Omental fat pad (tissue), 4 donors: ENCODE results near the gene PLCD1. TPM values are rescaled to one million over a fixed set of nuclear protein-coding genes. Genes with fewer than 3 reads are reported as not detected.
"Not testable (repeated sequence)": the region's sequence is repeated elsewhere in the genome, so short reads cannot be mapped to it uniquely, and the experiment has no call there.

Source experiments
- ATAC-seq: fragments of 150-250 bp; one replicate; pipeline ENCODE4 v1.9.1; 2016; ENCODE audit warnings: mild to moderate bottlenecking, moderate library complexity; ENCODE audit not compliant: low FRiP score
- DNase-seq: peaks from one replicate; pipeline ENCODE4 v3.0.0-alpha.2; 2019; ENCODE audit warnings: low spot score
- total RNA-seq, 4 donors: library from RNA; depleted of rRNA; stranded (reverse); fragments of >200 nt; gene quantifications; one replicate each; pipeline ENCODE4 v1.1.0, GENCODE V29; 2016
- TF ChIP-seq, protein P1 (sequence below), 3 donors: fragments of 450-650 bp; IDR thresholded peaks; one replicate each; pipeline ENCODE4 v1.5.1; 2016 to 2017; ENCODE audit warnings: antibody characterized with exemption in 3 of 3, mild to moderate bottlenecking in 3 of 3, moderate library complexity in 2 of 3

The PLCD1 gene
- total RNA-seq, 4 donors from 2014 or later = 12.5 to 24.4 (median 19.0) TPM

DNA sequence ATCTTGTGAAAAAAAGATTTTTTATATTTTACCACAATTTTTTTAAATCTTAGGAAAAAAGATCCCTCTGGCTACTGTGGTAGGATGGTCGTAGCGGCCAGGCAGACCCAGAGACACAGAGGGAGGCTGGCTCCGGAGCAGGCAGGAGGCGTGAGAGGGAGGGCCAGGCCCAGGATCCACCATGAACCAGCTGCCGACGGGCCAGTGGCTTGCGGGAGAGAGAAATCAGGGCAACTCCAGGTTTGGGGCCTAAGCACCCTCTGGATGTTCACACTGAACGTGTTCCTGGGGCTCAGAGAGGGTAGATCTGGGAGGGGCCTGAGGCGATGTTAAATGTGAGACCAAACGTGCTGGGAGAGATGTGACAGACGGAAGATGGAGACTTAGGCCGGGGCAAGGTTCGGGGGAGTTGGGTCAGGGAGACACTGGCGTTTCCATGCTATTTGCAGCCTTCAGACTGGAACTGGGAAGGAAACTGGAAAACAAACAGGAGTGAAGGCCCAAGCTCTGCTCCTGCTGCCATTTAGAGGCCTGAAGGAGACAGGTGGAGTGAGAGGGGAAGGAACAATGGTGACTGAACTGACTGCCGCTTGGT is 40.4 kb downstream of the PLCD1 start:
- no peak for DNase-seq
- no peak for ATAC-seq
- TF ChIP-seq, protein P1, sequence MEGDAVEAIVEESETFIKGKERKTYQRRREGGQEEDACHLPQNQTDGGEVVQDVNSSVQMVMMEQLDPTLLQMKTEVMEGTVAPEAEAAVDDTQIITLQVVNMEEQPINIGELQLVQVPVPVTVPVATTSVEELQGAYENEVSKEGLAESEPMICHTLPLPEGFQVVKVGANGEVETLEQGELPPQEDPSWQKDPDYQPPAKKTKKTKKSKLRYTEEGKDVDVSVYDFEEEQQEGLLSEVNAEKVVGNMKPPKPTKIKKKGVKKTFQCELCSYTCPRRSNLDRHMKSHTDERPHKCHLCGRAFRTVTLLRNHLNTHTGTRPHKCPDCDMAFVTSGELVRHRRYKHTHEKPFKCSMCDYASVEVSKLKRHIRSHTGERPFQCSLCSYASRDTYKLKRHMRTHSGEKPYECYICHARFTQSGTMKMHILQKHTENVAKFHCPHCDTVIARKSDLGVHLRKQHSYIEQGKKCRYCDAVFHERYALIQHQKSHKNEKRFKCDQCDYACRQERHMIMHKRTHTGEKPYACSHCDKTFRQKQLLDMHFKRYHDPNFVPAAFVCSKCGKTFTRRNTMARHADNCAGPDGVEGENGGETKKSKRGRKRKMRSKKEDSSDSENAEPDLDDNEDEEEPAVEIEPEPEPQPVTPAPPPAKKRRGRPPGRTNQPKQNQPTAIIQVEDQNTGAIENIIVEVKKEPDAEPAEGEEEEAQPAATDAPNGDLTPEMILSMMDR (IDR thresholded peaks at IDR 0.05) = no peak

DNA sequence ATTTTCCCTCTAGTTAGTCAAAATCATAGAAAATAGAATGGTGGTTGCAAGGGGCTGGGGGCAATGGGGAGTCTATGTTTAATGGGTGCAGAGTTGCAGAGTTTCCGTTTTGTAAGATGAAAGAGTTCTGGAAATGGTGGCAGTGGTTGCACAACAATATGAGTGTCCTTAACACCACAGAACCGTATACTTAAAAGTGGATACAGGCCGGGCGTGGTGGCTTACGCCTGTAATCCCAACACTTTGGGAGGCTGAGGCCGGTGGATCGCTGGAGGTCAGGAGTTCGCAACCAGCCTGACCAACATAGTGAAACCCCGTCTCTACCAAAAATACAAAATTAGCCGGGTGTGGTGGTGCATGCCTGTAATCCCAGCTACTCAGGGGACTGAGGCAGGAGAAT is 41.1 kb downstream of the PLCD1 start:
- ATAC-seq, DNase-seq: not testable (repeated sequence)

DNA sequence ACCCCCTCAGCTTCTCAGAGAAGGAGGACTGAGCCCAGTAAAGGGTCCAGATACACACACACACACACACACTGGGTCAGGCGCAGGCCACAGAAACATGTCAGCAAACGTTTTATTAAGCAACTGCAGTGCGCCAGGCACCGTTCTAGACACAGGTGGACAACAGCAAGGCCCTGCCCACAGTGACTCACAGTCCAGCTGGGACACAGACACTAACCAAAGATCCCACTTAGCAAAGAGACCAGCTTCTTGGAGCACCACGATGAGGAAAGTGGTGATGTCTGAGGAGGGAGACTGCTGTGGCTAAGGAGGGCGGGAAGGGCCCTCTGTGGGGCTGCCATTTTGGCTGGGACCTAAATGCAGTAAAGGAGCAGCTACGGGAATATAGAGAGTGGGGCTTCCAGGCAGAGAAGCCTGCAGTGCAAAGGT is 41.7 kb downstream of the PLCD1 start:
- TF ChIP-seq, protein P1 (IDR thresholded peaks at IDR 0.05) = no peak
- ATAC-seq (no peak), DNase-seq (no peak)

DNA sequence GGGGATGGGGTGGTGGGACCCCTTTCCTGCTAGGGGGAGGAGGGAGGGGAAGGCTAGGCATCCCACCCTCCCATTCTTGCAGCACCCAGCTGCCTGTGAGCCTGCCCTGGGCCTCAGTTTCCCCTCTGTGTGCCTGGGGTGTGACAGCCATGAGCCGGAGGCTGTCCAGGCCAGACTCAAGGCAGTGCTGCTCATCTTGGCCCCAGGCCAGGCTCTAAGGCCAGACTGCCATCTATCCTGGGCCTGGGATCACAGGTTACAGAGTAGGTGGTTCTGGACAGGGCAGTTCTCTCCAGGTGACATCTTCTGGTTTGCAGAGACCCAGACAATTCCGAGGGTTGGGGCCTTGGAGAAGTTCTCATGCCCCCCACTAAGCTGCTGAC is 42.1 kb downstream of the PLCD1 start:
- ATAC-seq = no peak
- TF ChIP-seq, protein P1 (IDR thresholded peaks at IDR 0.05) = no peak
- no peak for DNase-seq

DNA sequence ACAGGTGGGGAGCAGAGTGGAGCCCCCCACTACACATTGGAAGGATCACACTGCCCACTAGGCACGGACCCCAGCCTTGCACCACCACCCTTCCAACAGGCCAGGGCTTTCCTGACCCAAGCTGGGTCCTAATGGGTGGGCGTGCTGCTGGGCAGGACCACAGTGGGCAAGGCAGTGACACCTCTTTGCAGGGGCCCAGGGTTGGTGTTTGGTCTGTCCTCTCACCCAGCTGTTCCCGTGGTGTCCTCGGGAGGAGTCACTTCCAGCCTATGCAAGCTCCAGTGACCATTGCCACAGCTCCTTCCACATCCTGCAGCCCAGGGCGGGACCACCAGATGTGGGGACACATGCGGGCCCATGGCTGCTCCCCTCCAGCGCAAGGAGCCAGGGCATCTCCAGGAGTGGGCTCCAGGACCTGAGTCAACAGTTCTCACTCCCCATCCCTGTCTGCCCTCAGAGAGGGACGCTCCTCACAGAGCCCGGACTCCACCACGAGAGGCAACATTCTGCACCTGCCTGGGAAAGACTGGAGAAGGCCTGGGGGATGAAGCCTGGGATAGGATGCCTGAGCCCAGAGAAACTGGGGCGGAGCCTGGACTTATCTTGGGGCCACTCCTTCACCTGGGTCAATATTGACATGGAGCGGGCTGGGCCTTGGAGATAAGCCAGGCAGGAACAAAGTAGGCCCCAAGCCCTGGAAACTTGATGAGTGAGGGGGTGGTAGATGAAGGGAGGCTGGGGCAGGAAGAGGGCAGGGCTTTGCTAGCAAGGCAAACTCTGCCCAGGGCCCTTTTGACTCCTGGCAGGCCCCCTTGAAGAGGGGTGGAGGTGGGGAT is 42.7 kb downstream of the PLCD1 start:
- DNase-seq (no peak), ATAC-seq (no peak)
- TF ChIP-seq, protein P1 (IDR thresholded peaks at IDR 0.05) = no peak

DNA sequence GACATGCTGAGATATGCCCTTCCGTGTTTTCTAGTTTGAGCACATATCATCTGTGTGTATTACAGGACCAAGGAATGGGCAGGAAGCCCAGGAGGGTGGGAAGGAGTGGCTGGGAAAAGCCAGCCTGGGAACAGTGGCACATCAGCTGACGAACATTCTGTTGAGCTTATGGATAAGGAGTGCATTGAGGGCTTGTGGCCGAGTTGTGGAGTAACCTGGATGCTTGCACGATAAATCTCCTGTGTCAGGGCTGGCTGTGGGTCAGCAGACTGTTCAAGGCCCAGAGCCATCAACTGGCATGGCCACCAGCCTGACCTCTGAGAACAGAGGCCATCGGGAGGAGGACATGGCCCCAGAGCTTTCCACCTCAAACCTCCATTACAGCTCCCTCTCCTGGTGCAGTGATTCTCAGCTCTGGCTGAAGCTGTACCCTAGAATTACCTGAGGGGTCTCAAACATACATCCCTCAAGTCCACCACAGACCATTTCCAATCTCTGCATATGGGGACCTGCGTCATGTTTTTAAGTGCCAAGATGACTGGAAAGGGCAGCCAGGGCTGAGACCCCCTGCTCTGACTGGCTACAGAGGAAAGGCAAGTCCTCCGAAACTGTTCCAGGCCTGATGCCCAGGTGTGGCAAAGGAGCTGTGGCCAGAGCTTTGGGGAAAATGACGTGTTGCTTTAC is 43.7 kb downstream of the PLCD1 start:
- DNase-seq (no peak), ATAC-seq (no peak)
- TF ChIP-seq, protein P1 (IDR thresholded peaks at IDR 0.05) = no peak

DNA sequence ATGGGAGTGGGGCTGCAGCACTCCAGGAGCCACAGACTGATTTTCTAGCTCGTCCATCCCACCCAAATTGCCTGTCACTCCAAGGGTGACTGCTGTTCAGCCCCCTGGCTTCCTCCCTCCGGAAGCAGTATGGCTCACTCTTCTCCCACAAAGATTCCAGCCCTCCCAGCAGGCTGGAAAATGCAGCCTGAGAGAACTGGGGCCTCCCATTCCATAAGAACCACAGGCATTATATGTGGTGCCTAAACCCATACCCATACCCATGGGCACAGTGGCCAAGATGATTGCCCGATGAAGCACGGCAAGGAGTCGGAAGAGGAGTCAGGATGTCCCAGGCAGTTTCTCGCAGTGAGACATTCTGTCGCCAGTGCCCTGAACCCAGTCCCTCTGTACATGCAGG is 44.8 kb downstream of the PLCD1 start:
- ATAC-seq = no peak
- no peak for DNase-seq
- TF ChIP-seq, protein P1 (IDR thresholded peaks at IDR 0.05) = no peak
